ENCODE results near the gene VAPA.

DNA sequence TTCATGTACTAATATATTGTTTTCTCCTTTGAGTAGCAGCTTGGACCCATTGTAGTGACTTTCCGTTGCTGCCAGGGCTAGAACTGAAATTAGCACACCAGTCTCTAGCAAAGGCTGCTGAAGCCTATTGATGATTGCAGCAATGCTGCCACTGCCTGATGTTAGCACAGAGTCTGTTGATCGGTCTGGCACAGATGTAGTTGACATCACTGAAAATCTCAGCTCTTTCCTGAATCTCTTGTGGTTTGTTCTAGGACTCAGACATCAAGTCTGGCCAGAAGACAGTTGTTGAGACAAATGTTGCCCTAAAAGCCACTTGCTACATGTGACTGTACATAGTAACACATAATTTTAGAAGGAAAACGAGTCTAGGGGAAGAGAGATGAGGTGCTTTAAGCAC lies 47.2 kb downstream of the VAPA start:
- no peak for TF ChIP-seq FOXM1 (IDR thresholded peaks at IDR 0.05; ENCODE audit: low read depth, low read length)
- no peak for TF ChIP-seq POLR2A (IDR thresholded peaks at IDR 0.05; ENCODE audit: low read depth, low read length)

Data from GM12878 (cell line).